ENCODE measurements around the gene ANXA10. TPM values are rescaled to one million over a fixed set of nuclear protein-coding genes. Genes with fewer than 3 reads are reported as not detected.

ANXA10 gene
- total RNA-seq, 1 experiment from 2014 or later = not detected

DNA sequence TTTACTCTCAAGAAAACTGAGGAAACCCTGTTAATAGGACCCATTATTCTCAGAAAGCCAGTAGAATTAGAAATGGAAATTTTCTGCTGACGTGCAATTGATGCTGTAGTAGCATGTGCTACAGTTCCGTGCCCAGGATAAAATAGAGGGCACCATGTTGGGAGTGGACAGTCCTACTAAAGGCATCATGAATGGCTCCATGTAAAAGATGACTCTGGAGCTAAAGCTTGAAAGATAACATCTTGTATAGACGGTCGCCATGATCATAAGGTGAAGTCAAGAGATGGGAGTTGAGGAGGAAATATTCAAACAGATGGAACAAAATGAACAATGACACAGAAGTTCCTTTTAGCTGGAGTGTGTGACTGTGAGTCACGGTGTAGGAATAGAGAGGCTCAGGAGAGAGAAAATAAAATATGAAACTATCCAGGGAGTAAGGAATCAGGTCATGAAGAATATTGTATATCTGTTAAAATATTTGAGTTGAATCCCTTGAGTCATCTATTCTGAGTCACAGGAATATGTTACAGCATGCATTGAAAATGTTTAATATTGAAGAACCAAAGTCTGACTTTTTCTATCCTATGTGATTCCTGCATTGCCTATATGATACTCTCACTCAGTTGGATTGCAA, 31.8 kb downstream of the ANXA10 start:
- Histone ChIP-seq H3K9me3 (ENCODE audit: control insufficient read depth, insufficient read depth, low read depth, low read length) (no peaks in the 10 kb centered on the region), H3K4me3 (ENCODE audit: low read depth in 2 of 2, low read length in 2 of 2) (no peak overlapping the region), H3K27me3 (ENCODE audit: control insufficient read depth, insufficient read depth, low read length) (no peaks in the 10 kb centered on the region), H3K36me3 (ENCODE audit: control insufficient read depth, insufficient read depth, low read length) (no peaks in the 10 kb centered on the region), H3K27ac (ENCODE audit: low read length) (no peak overlapping the region), H3K4me1 (ENCODE audit: control insufficient read depth, insufficient read depth, low read length) (no peaks in the 10 kb centered on the region)
- ChIA-PET CTCF (no interaction called here), POLR2A (no interaction called here)
- no peak for DNase-seq (ENCODE audit: low read depth, low spot score)
- no TSS peak for BruUV-seq (replicated peaks)
- no peak for TF ChIP-seq TCF7L2 (IDR thresholded peaks at IDR 0.05; ENCODE audit: low read depth, low read length)
- TF ChIP-seq, protein P1, sequence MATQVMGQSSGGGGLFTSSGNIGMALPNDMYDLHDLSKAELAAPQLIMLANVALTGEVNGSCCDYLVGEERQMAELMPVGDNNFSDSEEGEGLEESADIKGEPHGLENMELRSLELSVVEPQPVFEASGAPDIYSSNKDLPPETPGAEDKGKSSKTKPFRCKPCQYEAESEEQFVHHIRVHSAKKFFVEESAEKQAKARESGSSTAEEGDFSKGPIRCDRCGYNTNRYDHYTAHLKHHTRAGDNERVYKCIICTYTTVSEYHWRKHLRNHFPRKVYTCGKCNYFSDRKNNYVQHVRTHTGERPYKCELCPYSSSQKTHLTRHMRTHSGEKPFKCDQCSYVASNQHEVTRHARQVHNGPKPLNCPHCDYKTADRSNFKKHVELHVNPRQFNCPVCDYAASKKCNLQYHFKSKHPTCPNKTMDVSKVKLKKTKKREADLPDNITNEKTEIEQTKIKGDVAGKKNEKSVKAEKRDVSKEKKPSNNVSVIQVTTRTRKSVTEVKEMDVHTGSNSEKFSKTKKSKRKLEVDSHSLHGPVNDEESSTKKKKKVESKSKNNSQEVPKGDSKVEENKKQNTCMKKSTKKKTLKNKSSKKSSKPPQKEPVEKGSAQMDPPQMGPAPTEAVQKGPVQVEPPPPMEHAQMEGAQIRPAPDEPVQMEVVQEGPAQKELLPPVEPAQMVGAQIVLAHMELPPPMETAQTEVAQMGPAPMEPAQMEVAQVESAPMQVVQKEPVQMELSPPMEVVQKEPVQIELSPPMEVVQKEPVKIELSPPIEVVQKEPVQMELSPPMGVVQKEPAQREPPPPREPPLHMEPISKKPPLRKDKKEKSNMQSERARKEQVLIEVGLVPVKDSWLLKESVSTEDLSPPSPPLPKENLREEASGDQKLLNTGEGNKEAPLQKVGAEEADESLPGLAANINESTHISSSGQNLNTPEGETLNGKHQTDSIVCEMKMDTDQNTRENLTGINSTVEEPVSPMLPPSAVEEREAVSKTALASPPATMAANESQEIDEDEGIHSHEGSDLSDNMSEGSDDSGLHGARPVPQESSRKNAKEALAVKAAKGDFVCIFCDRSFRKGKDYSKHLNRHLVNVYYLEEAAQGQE (IDR thresholded peaks at IDR 0.05; ENCODE audit: insufficient read depth in 1 of 2, low read depth in 2 of 2, low read length in 1 of 2) = no peak
- no peak for TF ChIP-seq SIN3A (IDR thresholded peaks at IDR 0.05; ENCODE audit: borderline replicate concordance, insufficient read depth, low read depth, low read length)
- TF ChIP-seq, protein P2, sequence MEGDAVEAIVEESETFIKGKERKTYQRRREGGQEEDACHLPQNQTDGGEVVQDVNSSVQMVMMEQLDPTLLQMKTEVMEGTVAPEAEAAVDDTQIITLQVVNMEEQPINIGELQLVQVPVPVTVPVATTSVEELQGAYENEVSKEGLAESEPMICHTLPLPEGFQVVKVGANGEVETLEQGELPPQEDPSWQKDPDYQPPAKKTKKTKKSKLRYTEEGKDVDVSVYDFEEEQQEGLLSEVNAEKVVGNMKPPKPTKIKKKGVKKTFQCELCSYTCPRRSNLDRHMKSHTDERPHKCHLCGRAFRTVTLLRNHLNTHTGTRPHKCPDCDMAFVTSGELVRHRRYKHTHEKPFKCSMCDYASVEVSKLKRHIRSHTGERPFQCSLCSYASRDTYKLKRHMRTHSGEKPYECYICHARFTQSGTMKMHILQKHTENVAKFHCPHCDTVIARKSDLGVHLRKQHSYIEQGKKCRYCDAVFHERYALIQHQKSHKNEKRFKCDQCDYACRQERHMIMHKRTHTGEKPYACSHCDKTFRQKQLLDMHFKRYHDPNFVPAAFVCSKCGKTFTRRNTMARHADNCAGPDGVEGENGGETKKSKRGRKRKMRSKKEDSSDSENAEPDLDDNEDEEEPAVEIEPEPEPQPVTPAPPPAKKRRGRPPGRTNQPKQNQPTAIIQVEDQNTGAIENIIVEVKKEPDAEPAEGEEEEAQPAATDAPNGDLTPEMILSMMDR (IDR thresholded peaks at IDR 0.05) = no peak
- no peak for TF ChIP-seq POLR2AphosphoS5 (IDR thresholded peaks at IDR 0.05; ENCODE audit: low read depth, low read length)
- no peak for ATAC-seq
- in situ Hi-C loops (cut with HindIII; ENCODE audit: low pct_unique_long_range_greater_than_20kb, low sequenced_read_pairs) (no loop called here), intact Hi-C loops (cut with micrococcal nuclease; ENCODE audit: unreplicated experiment) (no loop called here)

DNA sequence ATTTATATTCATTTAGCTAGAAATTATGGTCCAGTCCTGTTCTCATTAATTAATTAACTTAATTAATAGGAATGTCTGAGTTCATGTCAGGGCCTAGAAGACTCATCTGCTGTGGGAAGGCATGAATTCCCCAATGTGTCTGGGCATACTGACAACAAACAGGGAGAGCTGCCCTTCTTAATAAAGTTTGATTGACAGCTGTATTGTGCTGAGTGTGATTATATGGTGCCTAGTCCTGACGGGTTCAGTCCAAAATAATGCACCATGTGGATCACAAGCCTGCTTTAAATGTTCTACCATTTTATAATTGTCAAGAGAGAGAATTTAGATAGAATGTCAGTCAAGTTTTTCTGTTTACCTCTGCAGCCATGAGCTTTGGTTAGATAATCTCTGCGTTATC, 34.6 kb downstream of the ANXA10 start:
- in situ Hi-C loops (cut with HindIII; ENCODE audit: low pct_unique_long_range_greater_than_20kb, low sequenced_read_pairs) = no loop called here
- ATAC-seq (no peak), DNase-seq (ENCODE audit: low read depth, low spot score) (no peak)
- no peaks in the 10 kb centered on the region for H3K4me1 ChIP-seq (ENCODE audit: control insufficient read depth, insufficient read depth, low read length)
- ChIA-PET POLR2A (no interaction called here), CTCF (no interaction called here)
- H3K27ac ChIP-seq (ENCODE audit: low read length) = no peak overlapping the region
- no peaks in the 10 kb centered on the region for H3K9me3 ChIP-seq (ENCODE audit: control insufficient read depth, insufficient read depth, low read depth, low read length)
- no peak overlapping the region for H3K4me3 ChIP-seq (ENCODE audit: low read depth in 2 of 2, low read length in 2 of 2)
- no peaks in the 10 kb centered on the region for H3K27me3 ChIP-seq (ENCODE audit: control insufficient read depth, insufficient read depth, low read length)
- BruUV-seq (replicated peaks) = no TSS peak
- intact Hi-C loops (cut with micrococcal nuclease; ENCODE audit: unreplicated experiment) = no loop called here
- TF ChIP-seq, protein P1 (IDR thresholded peaks at IDR 0.05; ENCODE audit: insufficient read depth in 1 of 2, low read depth in 2 of 2, low read length in 1 of 2) = no peak
- TF ChIP-seq POLR2AphosphoS5 (IDR thresholded peaks at IDR 0.05; ENCODE audit: low read depth, low read length) (no peak), SIN3A (IDR thresholded peaks at IDR 0.05; ENCODE audit: borderline replicate concordance, insufficient read depth, low read depth, low read length) (no peak), TCF7L2 (IDR thresholded peaks at IDR 0.05; ENCODE audit: low read depth, low read length) (no peak)
- TF ChIP-seq, protein P2 (IDR thresholded peaks at IDR 0.05) = no peak
- H3K36me3 ChIP-seq (ENCODE audit: control insufficient read depth, insufficient read depth, low read length) = no peaks in the 10 kb centered on the region
